HCT116 (cell line): ENCODE measurements around the gene NLGN2. TPM values are rescaled to one million over a fixed set of nuclear protein-coding genes. Genes with fewer than 3 reads are reported as not detected.

Experiments
- ATAC-seq: fragments of 200-7000 bp; cut with Tn5 transposase; 2 replicates; pipeline ENCODE4 v1.9.1; 2020; ENCODE audit warnings: mild to moderate bottlenecking, moderate library complexity
- BruUV-seq: library from RNA; stranded (reverse); fragments of 400-500 nt; replicated peaks from 2 replicates; lab custom pipeline; 2021; lab: Mats Ljungman, UMichigan
- CTCF ChIA-PET: fragments of 300-600 bp; sonication (Branson Sonifier 250); formaldehyde crosslinking; loops from one replicate; lab custom pipeline; 2021; ENCODE audit warnings: antibody characterized with exemption; lab: Charles Lee
- POLR2A ChIA-PET: fragments of 300-600, 350-600 bp; sonication (Branson Sonifier 250); formaldehyde crosslinking; loops from one replicate; lab custom pipeline; 2021; ENCODE audit warnings: antibody characterized with exemption; lab: Charles Lee
- RAD21 ChIA-PET, 2 experiments: fragments of 300-600 bp; sonication (Branson Sonifier 250); formaldehyde crosslinking; loops; one replicate each; lab custom pipeline; 2023; ENCODE audit warnings: low total read pairs in 2 of 2; ENCODE audit not compliant: uncharacterized antibody in 2 of 2, unreplicated experiment in 2 of 2, low non-redundant PET in 1 of 2; lab: Charles Lee
- DNase-seq: peaks from one replicate; pipeline ENCODE4 v3.0.0-alpha.2; 2010; ENCODE audit warnings: low read depth, low spot score
- H2AFZ ChIP-seq: fragments of 200-600 bp; shearing (Covaris generic), sonication (generic); 2 replicates; pipeline ENCODE4 v1.6.1; 2017; ENCODE audit warnings: low read depth, mixed run types, mixed read lengths, antibody characterized with exemption, low read length; ENCODE audit not compliant: poor library complexity, severe bottlenecking
- H3K27ac ChIP-seq: 2 replicates; pipeline ENCODE4 v1.5.1; 2012; ENCODE audit warnings: low read depth, low read length
- H3K27me3 ChIP-seq: fragments of 200-600 bp; sonication (generic); 2 replicates; pipeline ENCODE4 v1.6.1; 2016; ENCODE audit warnings: mixed run types, low read length, mixed read lengths; ENCODE audit not compliant: insufficient read depth
- H3K36me3 ChIP-seq, 2 experiments: fragments of 200-500 bp in 1 of 2; fragments of 200-600 bp in 1 of 2; sonication (Bioruptor generic) in 1 of 2; sonication (generic) in 1 of 2; 2 replicates each; pipeline versions ENCODE4 v1.5.1 to v1.6.1; 2014 to 2016; ENCODE audit warnings: low read length in 2 of 2, inconsistent platforms in 1 of 2, mixed read lengths in 1 of 2, mixed run types in 1 of 2; ENCODE audit not compliant: insufficient read depth in 2 of 2, control insufficient read depth in 1 of 2
- H3K4me1 ChIP-seq, 2 experiments: fragments of 200-600 bp in 1 of 2; sonication (generic) in 1 of 2; 2 replicates each; pipeline versions ENCODE4 v1.5.1 to v1.6.1; 2012 to 2017; ENCODE audit warnings: low read length in 2 of 2, inconsistent platforms in 1 of 2, mild to moderate bottlenecking in 1 of 2, mixed read lengths in 1 of 2, mixed run types in 1 of 2, moderate library complexity in 1 of 2; ENCODE audit not compliant: insufficient read depth in 2 of 2, control insufficient read depth in 1 of 2
- H3K4me2 ChIP-seq: fragments of 200-600 bp; sonication (generic); 2 replicates; pipeline ENCODE4 v1.6.1; 2017; ENCODE audit warnings: mixed run types, low read length, mixed read lengths
- H3K4me3 ChIP-seq, 2 experiments: fragments of 200-600 bp in 1 of 2; sonication (generic) in 1 of 2; replicated peaks in 1 of 2; 2 replicates each; pipeline ENCODE4 v1.5.1; 2011 to 2016; ENCODE audit warnings: low read length in 2 of 2, control low read depth in 1 of 2, low read depth in 1 of 2, mild to moderate bottlenecking in 1 of 2, mixed read lengths in 1 of 2, mixed run types in 1 of 2
- H3K79me2 ChIP-seq: fragments of 200-600 bp; sonication (generic); 2 replicates; pipeline ENCODE4 v1.6.1; 2017; ENCODE audit warnings: mild to moderate bottlenecking, mixed run types, low read length, moderate library complexity, mixed read lengths; ENCODE audit not compliant: insufficient read depth
- H3K9ac ChIP-seq: fragments of 200-600 bp; sonication (generic); 2 replicates; pipeline ENCODE4 v1.6.1; 2016; ENCODE audit warnings: low read length, mixed read lengths
- H3K9me2 ChIP-seq: fragments of 200-600 bp; sonication (generic), shearing (Covaris generic); 2 replicates; pipeline ENCODE4 v1.6.1; 2017; ENCODE audit warnings: mixed run types, mild to moderate bottlenecking, moderate library complexity; ENCODE audit not compliant: insufficient read depth
- H3K9me3 ChIP-seq, 2 experiments: fragments of 200-500 bp in 1 of 2; fragments of 200-600 bp in 1 of 2; sonication (Bioruptor generic) in 1 of 2; sonication (generic) in 1 of 2; 2 replicates each; pipeline ENCODE4 v1.6.1; 2014 to 2017; ENCODE audit warnings: low read length in 2 of 2, mixed read lengths in 2 of 2, inconsistent platforms in 1 of 2, low read depth in 1 of 2, mild to moderate bottlenecking in 1 of 2, mixed run types in 1 of 2, moderate library complexity in 1 of 2; ENCODE audit not compliant: control insufficient read depth in 1 of 2, insufficient read depth in 1 of 2
- H4K20me1 ChIP-seq: fragments of 200-600 bp; sonication (generic), shearing (Covaris generic); 2 replicates; pipeline ENCODE4 v1.6.1; 2017; ENCODE audit warnings: mixed run types, mild to moderate bottlenecking, moderate library complexity; ENCODE audit not compliant: insufficient read depth
- CBX3 ChIP-seq: IDR thresholded peaks from 2 replicates; pipeline ENCODE4 v1.6.1; 2012; ENCODE audit warnings: low read depth
- CEBPB ChIP-seq: IDR thresholded peaks from 2 replicates; pipeline ENCODE4 v1.6.1; 2012; ENCODE audit warnings: low read depth
- EGR1 ChIP-seq: IDR thresholded peaks from 2 replicates; pipeline ENCODE4 v1.6.1; 2012; ENCODE audit warnings: low read depth
- EZH2 ChIP-seq: fragments of 200-600 bp; sonication (generic); IDR thresholded peaks from 2 replicates; pipeline ENCODE4 v1.6.1; 2017; ENCODE audit warnings: antibody characterized with exemption, mixed run types
- EZH2phosphoT487 ChIP-seq: fragments of 200-600 bp; IDR thresholded peaks from 2 replicates; pipeline ENCODE4 v1.6.1; 2018; ENCODE audit warnings: antibody characterized with exemption, borderline replicate concordance
- JUND ChIP-seq: IDR thresholded peaks from 2 replicates; pipeline ENCODE4 v1.6.1; 2012
- MAX ChIP-seq: IDR thresholded peaks from 2 replicates; pipeline ENCODE4 v1.6.1; 2012
- POLR2A ChIP-seq: IDR thresholded peaks from 2 replicates; pipeline ENCODE4 v1.7.0; 2011; ENCODE audit warnings: borderline replicate concordance; ENCODE audit not compliant: insufficient read depth, insufficient read length; ENCODE audit errors: extremely low read depth
- POLR2AphosphoS5 ChIP-seq: IDR thresholded peaks from 2 replicates; pipeline ENCODE4 v1.6.1; 2011; ENCODE audit warnings: mild to moderate bottlenecking, low read depth, low read length, moderate library complexity
- RAD21 ChIP-seq: IDR thresholded peaks from 2 replicates; pipeline ENCODE4 v1.6.1; 2012; ENCODE audit warnings: low read depth, mild to moderate bottlenecking
- REST ChIP-seq: IDR thresholded peaks from 2 replicates; pipeline ENCODE4 v1.6.1; 2012; ENCODE audit warnings: low read depth
- SIN3A ChIP-seq: IDR thresholded peaks from 2 replicates; pipeline ENCODE4 v1.6.1; 2012; ENCODE audit warnings: low read depth
- SRF ChIP-seq: IDR thresholded peaks from 2 replicates; pipeline ENCODE4 v1.6.1; 2012; ENCODE audit warnings: low read depth
- TCF7L2 ChIP-seq: IDR thresholded peaks from 2 replicates; pipeline ENCODE4 v1.7.0; 2011; ENCODE audit warnings: borderline replicate concordance, inconsistent platforms; ENCODE audit not compliant: insufficient read depth, insufficient read length; ENCODE audit errors: extremely low read depth
- YY1 ChIP-seq: IDR thresholded peaks from 2 replicates; pipeline ENCODE4 v1.6.1; 2011; ENCODE audit warnings: low read length, low read depth, moderate library complexity, mild to moderate bottlenecking; ENCODE audit not compliant: insufficient replicate concordance; ENCODE audit errors: extremely low read depth
- ZFX ChIP-seq: fragments of 450-650 bp; IDR thresholded peaks from 2 replicates; pipeline ENCODE4 v1.6.1; 2017
- intact Hi-C: fragments of 100-400 bp; cut with micrococcal nuclease; formaldehyde crosslinking; loops from 2 replicates; pipeline ENCODE4 v1.10.0; 2022
- total RNA-seq: library from RNA; stranded (reverse); gene quantifications from one replicate; pipeline ENCODE4 v1.2.1, GENCODE V29; 2021; ENCODE audit not compliant: unreplicated experiment
- TF ChIP-seq, protein P1 (sequence below), 3 experiments: fragments of 200-600 bp in 1 of 3; sonication (generic) in 1 of 3; IDR thresholded peaks in 2 of 3; conservative IDR thresholded peaks in 1 of 3; 2 replicates each; pipeline ENCODE4 v1.5.1; 2012 to 2017; ENCODE audit warnings: low read depth in 2 of 3, low read length in 2 of 3, antibody characterized with exemption in 1 of 3, borderline replicate concordance in 1 of 3, control low read depth in 1 of 3, mild to moderate bottlenecking in 1 of 3, mixed read lengths in 1 of 3, mixed run types in 1 of 3, moderate library complexity in 1 of 3; ENCODE audit not compliant: insufficient read depth in 1 of 3
- TF ChIP-seq, protein P2 (sequence below): IDR thresholded peaks from 2 replicates; pipeline ENCODE4 v1.6.1; 2012

NLGN2 gene
- total RNA-seq, 1 experiment from 2014 or later = 60.5 TPM

- ChIA-PET CTCF (interaction anchor here (1.3 kb wide), 1 partner anchor 119 kb away, joined by 3 read pairs; no protein-coding TSS in a partner anchor), POLR2A (interaction anchor here (0.6 kb wide), 1 partner anchor 286 kb away, joined by 3 read pairs; no protein-coding TSS in a partner anchor), RAD21 (no interaction called here)
- Histone ChIP-seq H3K9me2 (no peaks in the 10 kb centered on the region), H3K9ac (no peak overlapping the region), H3K27ac (no peak overlapping the region), H3K9me3 (no peaks in the 10 kb centered on the region), H3K36me3 (no peaks in the 10 kb centered on the region), H3K4me1 (peaks cover 29 to 42% of the 10 kb centered on the region in 2 experiments), H4K20me1 (no peaks in the 10 kb centered on the region), H2AFZ (no peak overlapping the region), H3K4me3 (no peak overlapping the region), H3K27me3 (no peaks in the 10 kb centered on the region), H3K79me2 (no peaks in the 10 kb centered on the region), H3K4me2 (no peak overlapping the region)
- BruUV-seq = no TSS peak
- no peak for ATAC-seq
- intact Hi-C loops = no loop called here
- DNase-seq = no peak
- no peak for TF ChIP-seq CBX3
- TF ChIP-seq ZFX = no peak
- TF ChIP-seq RAD21 = no peak
- TF ChIP-seq CEBPB = no peak
- no peak for TF ChIP-seq POLR2A
- TF ChIP-seq MAX = no peak
- TF ChIP-seq YY1 = no peak
- no peak for TF ChIP-seq EZH2
- no peak for TF ChIP-seq EZH2phosphoT487
- TF ChIP-seq EGR1 = no peak
- no peak for TF ChIP-seq REST
- no peak for TF ChIP-seq SRF
- TF ChIP-seq TCF7L2 = no peak
- TF ChIP-seq, protein P1, sequence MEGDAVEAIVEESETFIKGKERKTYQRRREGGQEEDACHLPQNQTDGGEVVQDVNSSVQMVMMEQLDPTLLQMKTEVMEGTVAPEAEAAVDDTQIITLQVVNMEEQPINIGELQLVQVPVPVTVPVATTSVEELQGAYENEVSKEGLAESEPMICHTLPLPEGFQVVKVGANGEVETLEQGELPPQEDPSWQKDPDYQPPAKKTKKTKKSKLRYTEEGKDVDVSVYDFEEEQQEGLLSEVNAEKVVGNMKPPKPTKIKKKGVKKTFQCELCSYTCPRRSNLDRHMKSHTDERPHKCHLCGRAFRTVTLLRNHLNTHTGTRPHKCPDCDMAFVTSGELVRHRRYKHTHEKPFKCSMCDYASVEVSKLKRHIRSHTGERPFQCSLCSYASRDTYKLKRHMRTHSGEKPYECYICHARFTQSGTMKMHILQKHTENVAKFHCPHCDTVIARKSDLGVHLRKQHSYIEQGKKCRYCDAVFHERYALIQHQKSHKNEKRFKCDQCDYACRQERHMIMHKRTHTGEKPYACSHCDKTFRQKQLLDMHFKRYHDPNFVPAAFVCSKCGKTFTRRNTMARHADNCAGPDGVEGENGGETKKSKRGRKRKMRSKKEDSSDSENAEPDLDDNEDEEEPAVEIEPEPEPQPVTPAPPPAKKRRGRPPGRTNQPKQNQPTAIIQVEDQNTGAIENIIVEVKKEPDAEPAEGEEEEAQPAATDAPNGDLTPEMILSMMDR (IDR thresholded peaks at IDR 0.05 in 2 of 3, conservative IDR thresholded peaks at IDR 0.05 in 1 of 3; ENCODE audit: borderline replicate concordance in 1 of 3, insufficient read depth in 1 of 3, low read depth in 2 of 3, low read length in 2 of 3) = no peak
- TF ChIP-seq, protein P2, sequence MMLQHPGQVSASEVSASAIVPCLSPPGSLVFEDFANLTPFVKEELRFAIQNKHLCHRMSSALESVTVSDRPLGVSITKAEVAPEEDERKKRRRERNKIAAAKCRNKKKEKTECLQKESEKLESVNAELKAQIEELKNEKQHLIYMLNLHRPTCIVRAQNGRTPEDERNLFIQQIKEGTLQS = no peak
- no peak for TF ChIP-seq JUND
- TF ChIP-seq SIN3A = no peak
- TF ChIP-seq POLR2AphosphoS5 = no peak
Observed at GRCh38 chr17:7441266-7441665, 33.6 kb downstream of the NLGN2 start.
